ENCODE results near the gene RAB4A.

The RAB4A gene

DNA sequence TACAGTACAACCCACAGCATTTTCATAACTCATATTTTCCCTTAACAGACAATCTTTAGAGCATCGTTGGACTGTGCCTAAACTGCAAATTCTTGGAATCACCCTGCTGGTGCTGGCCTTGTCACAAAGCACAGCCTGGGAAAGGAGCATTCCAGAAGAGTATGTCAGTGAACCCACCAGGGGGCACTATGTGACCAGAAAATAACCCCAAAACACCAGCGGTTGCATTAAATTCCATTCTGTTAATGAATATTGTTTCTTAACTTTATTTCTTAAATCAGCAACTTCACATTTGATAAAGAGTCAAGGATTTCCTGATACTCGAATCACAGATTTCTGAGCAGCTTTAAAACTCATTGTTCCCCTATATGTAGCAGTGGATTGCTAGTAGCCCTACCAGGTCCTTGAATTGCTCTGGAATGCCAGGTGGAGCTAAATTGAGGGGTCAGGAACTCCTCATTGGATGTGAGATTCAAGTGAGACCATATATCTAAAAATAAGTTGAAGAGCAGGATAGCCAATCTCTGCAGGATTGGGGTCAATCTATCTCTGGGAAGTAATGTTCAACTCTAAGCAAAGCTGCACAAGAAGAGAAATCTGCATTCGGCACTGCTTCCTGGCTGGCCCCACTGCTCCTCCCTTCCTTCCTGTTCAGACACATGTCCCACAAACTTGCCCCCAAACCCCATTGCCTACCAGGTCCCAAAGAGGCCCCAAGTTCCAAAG is 12.7 kb upstream of the RAB4A start:
- Histone ChIP-seq H3K27ac (ENCODE audit: insufficient read depth, low read depth, low read length, poor library complexity, severe bottlenecking) (no peak overlapping the region), H3K4me1 (ENCODE audit: control insufficient read depth, insufficient read depth, low read length) (peaks cover 2% of the 10 kb centered on the region), H3K27me3 (ENCODE audit: control insufficient read depth, insufficient read depth, low read length, poor library complexity, severe bottlenecking) (no peaks in the 10 kb centered on the region), H3K4me3 (ENCODE audit: insufficient read depth, low read depth, low read length) (no peak overlapping the region), H3K36me3 (ENCODE audit: control insufficient read depth, insufficient read depth, low read length) (no peaks in the 10 kb centered on the region), H3K9me3 (ENCODE audit: control insufficient read depth, low read length) (no peaks in the 10 kb centered on the region)
- 23 to 27% methylated on average over 4 of the region's 4 CpGs for WGBS, 2 experiments

DNA sequence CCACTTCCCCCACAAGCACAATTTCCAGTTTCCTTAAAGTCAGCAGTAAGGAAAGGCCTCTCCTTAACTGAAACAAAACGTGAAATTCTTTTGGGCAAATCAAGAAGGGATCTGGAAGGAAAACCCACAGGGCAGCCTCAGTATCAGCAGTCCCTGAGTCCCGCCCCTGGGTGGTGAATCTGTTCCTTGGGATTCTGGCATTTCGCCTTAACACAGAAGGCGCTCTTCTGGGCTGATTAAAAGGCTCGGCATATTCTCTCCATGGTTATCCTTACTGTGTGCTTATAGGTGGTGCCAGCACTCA is 12.2 kb upstream of the RAB4A start:
- Histone ChIP-seq H3K27me3 (ENCODE audit: control insufficient read depth, insufficient read depth, low read length, poor library complexity, severe bottlenecking) (no peaks in the 10 kb centered on the region), H3K27ac (ENCODE audit: insufficient read depth, low read depth, low read length, poor library complexity, severe bottlenecking) (no peak overlapping the region), H3K4me3 (ENCODE audit: insufficient read depth, low read depth, low read length) (no peak overlapping the region), H3K4me1 (ENCODE audit: control insufficient read depth, insufficient read depth, low read length) (no peaks in the 10 kb centered on the region), H3K9me3 (ENCODE audit: control insufficient read depth, low read length) (no peaks in the 10 kb centered on the region), H3K36me3 (ENCODE audit: control insufficient read depth, insufficient read depth, low read length) (no peaks in the 10 kb centered on the region)
- 80 to 81% methylated on average over 5 of the region's 5 CpGs for WGBS, 2 experiments

DNA sequence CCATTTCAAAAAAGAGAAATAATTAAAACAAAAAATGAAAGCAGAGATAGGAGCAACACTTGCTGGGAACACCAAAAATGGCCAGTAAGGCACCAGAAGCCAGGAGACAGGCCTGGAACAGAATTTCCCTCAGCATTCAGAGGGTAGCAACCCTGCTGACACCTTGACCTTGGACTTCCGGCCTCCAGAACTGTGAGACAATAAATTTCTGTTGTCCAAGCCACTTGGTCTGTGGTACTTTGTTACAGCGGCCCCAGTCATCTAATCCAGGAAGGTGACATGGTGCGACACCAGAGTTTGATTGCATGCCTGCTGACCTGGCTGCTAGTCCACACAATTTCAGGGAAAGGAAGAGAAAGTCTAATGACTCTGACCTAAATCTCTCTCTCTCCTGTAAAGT is 10.6 kb upstream of the RAB4A start:
- no peak overlapping the region for H3K27ac ChIP-seq (ENCODE audit: insufficient read depth, low read depth, low read length, poor library complexity, severe bottlenecking)
- WGBS, 2 experiments = 93% methylated on average over 3 of the region's 3 CpGs

DNA sequence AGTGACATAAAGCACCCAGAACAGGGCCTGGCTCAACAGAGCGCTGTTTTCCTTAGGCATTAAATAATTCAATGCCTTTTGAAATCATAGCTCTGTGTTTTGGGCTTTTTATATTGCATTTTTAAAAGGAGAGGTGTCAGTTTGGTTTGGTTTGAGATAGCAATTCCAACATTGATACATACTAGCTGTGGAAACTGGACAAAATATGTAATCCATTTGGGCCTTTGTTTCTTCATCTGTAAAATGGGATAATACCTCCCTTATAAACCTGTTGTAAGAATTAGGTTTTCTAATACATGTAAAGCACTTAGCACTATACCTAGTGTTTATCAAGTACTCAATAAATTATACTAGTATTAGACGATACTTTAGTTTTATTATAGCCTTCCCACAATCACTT is 8.7 kb upstream of the RAB4A start:
- H3K36me3 ChIP-seq (ENCODE audit: control insufficient read depth, insufficient read depth, low read length) = no peaks in the 10 kb centered on the region
- H3K4me3 ChIP-seq (ENCODE audit: insufficient read depth, low read depth, low read length) = no peak overlapping the region
- H3K27ac ChIP-seq (ENCODE audit: insufficient read depth, low read depth, low read length, poor library complexity, severe bottlenecking) = no peak overlapping the region
- no peaks in the 10 kb centered on the region for H3K9me3 ChIP-seq (ENCODE audit: control insufficient read depth, low read length)
- H3K27me3 ChIP-seq (ENCODE audit: control insufficient read depth, insufficient read depth, low read length, poor library complexity, severe bottlenecking) = no peaks in the 10 kb centered on the region
- H3K4me1 ChIP-seq (ENCODE audit: control insufficient read depth, insufficient read depth, low read length) = no peaks in the 10 kb centered on the region
- WGBS, 2 experiments = 93 to 100% methylated on average over 1 of the region's 2 CpGs

More for the DNA sequence above, 10.6 kb upstream of the RAB4A start:
- Histone ChIP-seq H3K9me3 (ENCODE audit: control insufficient read depth, low read length) (no peaks in the 10 kb centered on the region), H3K27me3 (ENCODE audit: control insufficient read depth, insufficient read depth, low read length, poor library complexity, severe bottlenecking) (no peaks in the 10 kb centered on the region), H3K36me3 (ENCODE audit: control insufficient read depth, insufficient read depth, low read length) (no peaks in the 10 kb centered on the region), H3K4me1 (ENCODE audit: control insufficient read depth, insufficient read depth, low read length) (no peaks in the 10 kb centered on the region), H3K4me3 (ENCODE audit: insufficient read depth, low read depth, low read length) (no peak overlapping the region)

DNA sequence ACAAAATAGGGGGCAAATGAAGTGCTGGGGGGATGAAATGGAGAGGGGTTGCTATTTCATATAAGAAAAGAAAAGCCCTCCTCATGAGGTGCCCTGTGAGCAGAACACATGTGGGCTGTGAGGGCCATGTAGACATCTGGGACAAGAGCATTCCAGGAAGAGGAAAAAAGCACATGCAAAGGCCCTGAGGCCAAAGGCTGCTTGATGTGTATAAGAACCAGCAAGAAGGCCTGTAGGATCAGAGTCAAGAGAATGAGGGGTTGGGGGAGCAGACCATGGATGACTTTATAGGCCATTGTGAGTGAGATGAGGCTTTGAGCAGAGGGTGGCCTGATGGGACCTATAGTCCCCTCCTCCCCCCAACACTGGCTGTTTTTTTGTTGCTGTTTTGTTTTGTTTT is 7.7 kb upstream of the RAB4A start:
- no peaks in the 10 kb centered on the region for H3K36me3 ChIP-seq (ENCODE audit: control insufficient read depth, insufficient read depth, low read length)
- no peak overlapping the region for H3K4me3 ChIP-seq (ENCODE audit: insufficient read depth, low read depth, low read length)
- H3K4me1 ChIP-seq (ENCODE audit: control insufficient read depth, insufficient read depth, low read length) = no peaks in the 10 kb centered on the region
- H3K27ac ChIP-seq (ENCODE audit: insufficient read depth, low read depth, low read length, poor library complexity, severe bottlenecking) = no peak overlapping the region
- no peaks in the 10 kb centered on the region for H3K9me3 ChIP-seq (ENCODE audit: control insufficient read depth, low read length)
- H3K27me3 ChIP-seq (ENCODE audit: control insufficient read depth, insufficient read depth, low read length, poor library complexity, severe bottlenecking) = no peaks in the 10 kb centered on the region

DNA sequence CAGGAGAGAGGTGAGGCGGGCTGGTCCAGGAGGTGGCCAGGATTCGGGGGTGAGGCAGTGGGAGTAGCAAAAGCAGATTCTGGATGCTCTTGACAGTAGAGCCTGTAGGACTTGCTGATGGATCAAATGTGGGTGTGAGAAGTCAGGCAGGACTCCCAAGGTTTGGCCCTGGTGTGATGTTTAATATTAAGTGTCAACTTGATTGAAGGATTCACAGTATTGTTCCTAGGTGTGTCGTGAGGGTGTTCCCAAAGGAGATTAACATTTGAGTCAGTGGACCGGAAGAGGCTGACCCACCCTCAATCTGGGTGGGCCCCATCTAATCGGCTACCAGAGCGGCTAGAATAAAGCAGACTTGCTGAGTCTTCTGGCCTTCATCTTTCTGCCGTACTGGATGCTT is 6.8 kb upstream of the RAB4A start:
- H3K36me3 ChIP-seq (ENCODE audit: control insufficient read depth, insufficient read depth, low read length) = no peaks in the 10 kb centered on the region
- H3K4me3 ChIP-seq (ENCODE audit: insufficient read depth, low read depth, low read length) = no peak overlapping the region
- no peaks in the 10 kb centered on the region for H3K27me3 ChIP-seq (ENCODE audit: control insufficient read depth, insufficient read depth, low read length, poor library complexity, severe bottlenecking)
- no peaks in the 10 kb centered on the region for H3K4me1 ChIP-seq (ENCODE audit: control insufficient read depth, insufficient read depth, low read length)
- no peaks in the 10 kb centered on the region for H3K9me3 ChIP-seq (ENCODE audit: control insufficient read depth, low read length)
- no peak overlapping the region for H3K27ac ChIP-seq (ENCODE audit: insufficient read depth, low read depth, low read length, poor library complexity, severe bottlenecking)
- WGBS, 2 experiments = 92 to 95% methylated on average over 7 of the region's 7 CpGs

DNA sequence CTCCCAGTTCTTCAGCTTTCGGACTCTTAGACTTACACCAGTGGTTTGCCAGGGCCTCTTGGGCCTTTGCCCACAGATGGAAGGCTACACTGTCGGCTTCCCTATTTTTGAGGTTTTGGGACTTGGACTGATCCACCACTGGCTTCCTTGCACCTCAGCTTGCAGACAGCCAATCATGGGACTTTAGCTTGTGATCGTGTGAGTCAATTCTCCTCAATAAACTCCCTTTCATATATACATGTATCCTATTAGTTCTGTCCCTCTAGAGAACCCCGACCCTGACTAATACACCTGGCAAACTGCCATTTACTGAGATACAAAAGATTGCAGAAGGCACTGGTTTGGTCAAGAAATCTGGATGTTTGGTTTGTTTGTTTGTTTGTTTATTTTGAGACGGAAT is 6.4 kb upstream of the RAB4A start:
- H3K36me3 ChIP-seq (ENCODE audit: control insufficient read depth, insufficient read depth, low read length) = no peaks in the 10 kb centered on the region
- H3K27me3 ChIP-seq (ENCODE audit: control insufficient read depth, insufficient read depth, low read length, poor library complexity, severe bottlenecking) = no peaks in the 10 kb centered on the region
- 92 to 93% methylated on average over 5 of the region's 5 CpGs for WGBS, 2 experiments
- no peak overlapping the region for H3K27ac ChIP-seq (ENCODE audit: insufficient read depth, low read depth, low read length, poor library complexity, severe bottlenecking)
- no peaks in the 10 kb centered on the region for H3K9me3 ChIP-seq (ENCODE audit: control insufficient read depth, low read length)
- no peaks in the 10 kb centered on the region for H3K4me1 ChIP-seq (ENCODE audit: control insufficient read depth, insufficient read depth, low read length)
- no peak overlapping the region for H3K4me3 ChIP-seq (ENCODE audit: insufficient read depth, low read depth, low read length)

DNA sequence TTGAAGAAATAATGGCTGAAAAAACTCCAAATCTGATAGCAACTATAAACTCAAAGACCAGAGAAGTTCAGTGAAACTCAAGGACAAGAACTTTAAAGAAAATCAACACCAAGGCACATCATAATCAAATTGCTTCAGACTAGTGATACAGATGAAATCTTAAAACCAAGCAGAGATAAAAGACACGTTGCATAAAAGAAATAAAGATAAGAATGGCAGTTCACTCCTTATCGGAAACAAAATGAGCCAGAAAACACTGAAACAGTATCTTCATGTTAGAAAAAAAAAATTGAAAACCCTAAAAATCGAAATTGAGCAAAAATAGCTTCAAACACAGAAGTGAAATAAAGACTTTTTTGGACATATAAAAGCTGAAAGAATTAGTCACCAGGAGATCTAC is 4.6 kb upstream of the RAB4A start:
- Histone ChIP-seq H3K4me1 (ENCODE audit: control insufficient read depth, insufficient read depth, low read length) (no peaks in the 10 kb centered on the region), H3K27ac (ENCODE audit: insufficient read depth, low read depth, low read length, poor library complexity, severe bottlenecking) (no peak overlapping the region), H3K4me3 (ENCODE audit: insufficient read depth, low read depth, low read length) (no peak overlapping the region), H3K27me3 (ENCODE audit: control insufficient read depth, insufficient read depth, low read length, poor library complexity, severe bottlenecking) (no peaks in the 10 kb centered on the region), H3K36me3 (ENCODE audit: control insufficient read depth, insufficient read depth, low read length) (no peaks in the 10 kb centered on the region), H3K9me3 (ENCODE audit: control insufficient read depth, low read length) (no peaks in the 10 kb centered on the region)
- WGBS, 2 experiments = 88 to 94% methylated on average over 3 of the region's 3 CpGs

DNA sequence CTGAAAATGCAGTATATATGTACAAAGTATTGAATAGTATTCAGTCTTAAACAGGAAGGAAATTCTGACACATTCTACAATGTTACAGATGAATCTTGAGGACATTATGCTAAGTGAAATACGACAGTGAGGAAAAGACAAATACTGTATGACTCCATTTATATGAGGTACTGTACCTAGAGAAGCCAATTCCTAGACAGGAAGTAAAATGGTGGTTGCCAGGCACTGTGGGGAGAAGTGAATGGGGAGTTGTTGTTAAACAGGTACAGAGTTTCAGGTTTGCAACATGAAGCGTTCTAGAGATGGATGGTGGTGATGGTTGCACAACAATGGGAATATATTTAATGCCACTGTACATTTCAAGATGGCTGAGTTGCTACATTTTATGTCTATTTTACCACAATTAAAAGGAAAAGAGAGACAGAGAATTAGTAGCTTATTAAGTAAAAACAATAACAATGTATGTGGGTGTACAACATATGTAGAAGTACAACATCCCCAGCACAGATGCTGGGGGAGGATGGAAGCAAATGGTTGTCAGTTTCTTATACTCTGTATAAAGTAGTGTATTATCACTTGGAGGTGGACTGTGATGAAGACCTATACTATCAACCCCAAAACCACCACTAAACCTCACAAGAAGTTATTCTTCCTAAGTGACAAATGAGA is 3.9 kb upstream of the RAB4A start:
- no peaks in the 10 kb centered on the region for H3K36me3 ChIP-seq (ENCODE audit: control insufficient read depth, insufficient read depth, low read length)
- H3K27me3 ChIP-seq (ENCODE audit: control insufficient read depth, insufficient read depth, low read length, poor library complexity, severe bottlenecking) = no peaks in the 10 kb centered on the region
- peaks cover under 1% of the 10 kb centered on the region for H3K4me1 ChIP-seq (ENCODE audit: control insufficient read depth, insufficient read depth, low read length)
- H3K27ac ChIP-seq (ENCODE audit: insufficient read depth, low read depth, low read length, poor library complexity, severe bottlenecking) = no peak overlapping the region
- no peaks in the 10 kb centered on the region for H3K9me3 ChIP-seq (ENCODE audit: control insufficient read depth, low read length)
- 95 to 100% methylated on average over 2 of the region's 2 CpGs for WGBS, 2 experiments
- H3K4me3 ChIP-seq (ENCODE audit: insufficient read depth, low read depth, low read length) = no peak overlapping the region

DNA sequence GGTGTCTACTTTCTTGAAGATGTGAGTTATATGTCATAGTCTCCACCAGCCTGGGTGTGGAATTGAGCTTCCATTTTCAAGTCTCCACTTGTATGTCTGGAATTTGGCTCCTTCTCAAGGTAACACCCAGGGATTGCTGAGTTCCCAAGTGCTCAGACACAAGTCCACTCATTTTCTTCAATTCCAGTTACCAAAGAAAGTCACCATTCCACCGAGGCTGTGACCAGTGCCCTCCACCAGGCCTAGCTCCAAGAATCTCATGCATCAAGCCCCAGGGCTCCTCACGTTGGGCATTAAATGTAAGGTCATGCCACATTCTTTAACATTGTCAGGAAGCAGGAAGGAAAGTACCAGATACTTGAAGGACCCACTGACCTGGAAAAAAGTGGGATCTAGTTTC is 2.4 kb upstream of the RAB4A start:
- 75 to 83% methylated on average over 2 of the region's 2 CpGs for WGBS, 2 experiments
- Histone ChIP-seq H3K27ac (ENCODE audit: insufficient read depth, low read depth, low read length, poor library complexity, severe bottlenecking) (no peak overlapping the region), H3K36me3 (ENCODE audit: control insufficient read depth, insufficient read depth, low read length) (no peaks in the 10 kb centered on the region), H3K27me3 (ENCODE audit: control insufficient read depth, insufficient read depth, low read length, poor library complexity, severe bottlenecking) (no peaks in the 10 kb centered on the region), H3K4me3 (ENCODE audit: insufficient read depth, low read depth, low read length) (no peak overlapping the region), H3K4me1 (ENCODE audit: control insufficient read depth, insufficient read depth, low read length) (peaks cover 6% of the 10 kb centered on the region), H3K9me3 (ENCODE audit: control insufficient read depth, low read length) (no peaks in the 10 kb centered on the region)

All from ectodermal cell (in vitro differentiated cells).